Testis (tissue), 3 donors: Measurements from ENCODE around the gene NRXN3. TPM values are rescaled to one million over a fixed set of nuclear protein-coding genes. Genes with fewer than 3 reads are reported as not detected.

Experiments
- DNase-seq: peaks from one replicate; pipeline ENCODE4 v3.0.0-alpha.2; 2019
- H3K27ac ChIP-seq, 2 donors: fragments of 200-600 bp; sonication (generic); one replicate each; pipeline ENCODE4 v1.5.1; 2019
- H3K27me3 ChIP-seq: fragments of 200-600 bp; sonication (generic); one replicate; pipeline ENCODE4 v1.5.1; 2019
- H3K36me3 ChIP-seq: fragments of 200-600 bp; sonication (generic); one replicate; pipeline ENCODE4 v1.5.1; 2017; ENCODE audit warnings: low read depth; ENCODE audit errors: missing control alignments
- H3K4me1 ChIP-seq: fragments of 200-600 bp; sonication (generic); one replicate; pipeline ENCODE4 v1.5.1; 2019
- H3K4me3 ChIP-seq, 2 donors: fragments of 200-600 bp; sonication (generic); one replicate each; pipeline ENCODE4 v1.5.1; 2017 to 2019
- H3K9me3 ChIP-seq: fragments of 200-600 bp; sonication (generic); one replicate; pipeline ENCODE4 v1.5.1; 2017
- POLR2A ChIP-seq: fragments of 450-650 bp; IDR thresholded peaks from one replicate; pipeline ENCODE4 v1.6.1; 2017; ENCODE audit warnings: antibody characterized with exemption, mild to moderate bottlenecking, moderate library complexity
- WGBS, 2 donors: methylation state at CpG; one replicate each; pipeline ENCODE4 v1.1.5; 2018; 5-methylcytosine and 5-hydroxymethylcytosine counted together
- intact Hi-C: fragments of 100-400 bp; cut with DNase I; formaldehyde crosslinking; loops from one replicate; pipeline ENCODE4 v1.15.1; 2023; ENCODE audit warnings: low total_unique reads
- polyA plus RNA-seq: library from polyadenylated mRNA; stranded (reverse); fragments of 350-450 nt; fragmentation: Illumina TruSeq; extraction: RNeasy Lipid Tissue Mini Kit (QIAGEN cat#74804); gene quantifications from one replicate; pipeline ENCODE4 v1.2.3, GENCODE V29; 2014; ENCODE audit warnings: low read depth, low replicate concordance; ENCODE audit not compliant: insufficient read depth
- total RNA-seq, 2 donors: library from RNA; depleted of rRNA; stranded (reverse); fragments of >200 nt; gene quantifications; one replicate each; pipeline ENCODE4 v1.2.3, GENCODE V29; 2016
- TF ChIP-seq, protein P1 (sequence below), 3 experiments: fragments of 450-650 bp in 2 of 3; fragments of 200-600 bp in 1 of 3; sonication (generic) in 1 of 3; IDR thresholded peaks; one replicate each; pipeline ENCODE4 v1.5.1; 2016 to 2019; ENCODE audit warnings: antibody characterized with exemption in 3 of 3, mild to moderate bottlenecking in 2 of 3, moderate library complexity in 1 of 3

The NRXN3 gene
- total and polyA plus RNA-seq, 3 donors from 2014 or later, result 3.5 to 8.0 (median 3.9) TPM

DNA sequence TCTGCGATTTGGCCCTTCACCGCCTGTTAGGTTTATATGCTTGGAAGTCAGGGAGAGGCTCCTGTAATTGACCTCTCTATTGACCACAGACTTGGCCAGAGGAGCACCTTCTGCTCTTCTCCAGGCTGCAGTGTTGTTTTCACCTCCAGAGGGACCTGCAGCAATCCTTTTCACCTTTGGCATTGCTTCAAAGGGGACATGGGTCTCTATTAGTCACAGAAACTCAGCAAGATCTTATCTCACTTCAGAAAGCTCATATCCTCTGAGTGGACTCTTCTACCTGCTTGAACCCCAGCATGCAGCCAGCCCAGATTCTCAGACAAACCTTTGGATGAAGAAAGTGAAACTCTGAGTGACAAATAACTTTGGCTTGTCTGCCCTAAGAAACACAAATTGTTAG, 339.3 kb downstream of the NRXN3 start:
- no peaks in the 10 kb centered on the region for H3K36me3 ChIP-seq
- intact Hi-C loops, result no loop called here
- no peaks in the 10 kb centered on the region for H3K9me3 ChIP-seq
- no peaks in the 10 kb centered on the region for H3K4me1 ChIP-seq
- TF ChIP-seq, protein P1, sequence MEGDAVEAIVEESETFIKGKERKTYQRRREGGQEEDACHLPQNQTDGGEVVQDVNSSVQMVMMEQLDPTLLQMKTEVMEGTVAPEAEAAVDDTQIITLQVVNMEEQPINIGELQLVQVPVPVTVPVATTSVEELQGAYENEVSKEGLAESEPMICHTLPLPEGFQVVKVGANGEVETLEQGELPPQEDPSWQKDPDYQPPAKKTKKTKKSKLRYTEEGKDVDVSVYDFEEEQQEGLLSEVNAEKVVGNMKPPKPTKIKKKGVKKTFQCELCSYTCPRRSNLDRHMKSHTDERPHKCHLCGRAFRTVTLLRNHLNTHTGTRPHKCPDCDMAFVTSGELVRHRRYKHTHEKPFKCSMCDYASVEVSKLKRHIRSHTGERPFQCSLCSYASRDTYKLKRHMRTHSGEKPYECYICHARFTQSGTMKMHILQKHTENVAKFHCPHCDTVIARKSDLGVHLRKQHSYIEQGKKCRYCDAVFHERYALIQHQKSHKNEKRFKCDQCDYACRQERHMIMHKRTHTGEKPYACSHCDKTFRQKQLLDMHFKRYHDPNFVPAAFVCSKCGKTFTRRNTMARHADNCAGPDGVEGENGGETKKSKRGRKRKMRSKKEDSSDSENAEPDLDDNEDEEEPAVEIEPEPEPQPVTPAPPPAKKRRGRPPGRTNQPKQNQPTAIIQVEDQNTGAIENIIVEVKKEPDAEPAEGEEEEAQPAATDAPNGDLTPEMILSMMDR (IDR thresholded peaks at IDR 0.05), result no peak
- TF ChIP-seq POLR2A, result no peak
- WGBS, 2 donors, result 55 to 72% methylated on average over 2 of the region's 2 CpGs
- no peak overlapping the region for H3K27ac ChIP-seq
- DNase-seq, result no peak
- H3K27me3 ChIP-seq, result no peaks in the 10 kb centered on the region
- H3K4me3 ChIP-seq, result no peak overlapping the region

GRCh38 chr14:78512021-78512420, 341.8 kb downstream of the NRXN3 start:
- no peaks in the 10 kb centered on the region for H3K9me3 ChIP-seq
- intact Hi-C loops, result no loop called here
- H3K4me3 ChIP-seq, result no peak overlapping the region
- H3K27ac ChIP-seq, result no peak overlapping the region
- H3K4me1 ChIP-seq, result no peaks in the 10 kb centered on the region
- WGBS, 2 donors, result 89 to 92% methylated on average over 2 of the region's 2 CpGs
- H3K27me3 ChIP-seq, result no peaks in the 10 kb centered on the region
- TF ChIP-seq, protein P1 (IDR thresholded peaks at IDR 0.05), result no peak
- TF ChIP-seq POLR2A, result no peak
- H3K36me3 ChIP-seq, result no peaks in the 10 kb centered on the region
- no peak for DNase-seq

DNA sequence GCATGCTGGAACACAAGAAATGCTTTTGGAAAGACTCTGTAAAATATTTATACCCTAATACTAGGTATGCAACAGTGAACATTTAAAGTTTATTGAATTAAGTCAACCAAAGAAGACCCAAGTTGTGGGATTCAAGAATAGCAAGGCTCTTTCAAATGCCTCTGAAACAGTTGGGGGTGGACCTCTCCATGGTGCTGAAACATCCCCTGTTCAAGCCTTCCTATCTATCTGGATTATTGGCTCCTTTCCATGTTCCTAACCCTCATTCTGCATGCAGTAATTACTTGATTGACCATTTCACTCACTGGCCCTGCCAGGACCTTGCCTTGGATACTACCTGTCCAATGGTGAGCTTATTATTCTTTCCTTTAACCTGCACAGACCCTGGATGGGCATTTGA, 349.7 kb downstream of the NRXN3 start:
- H3K4me3 ChIP-seq, result no peak overlapping the region
- intact Hi-C loops, result no loop called here
- no peaks in the 10 kb centered on the region for H3K27me3 ChIP-seq
- no peak overlapping the region for H3K27ac ChIP-seq
- H3K9me3 ChIP-seq, result no peaks in the 10 kb centered on the region
- peak; percentile 52 for DNase-seq
- H3K4me1 ChIP-seq, result no peaks in the 10 kb centered on the region
- no peak for TF ChIP-seq POLR2A
- TF ChIP-seq, protein P1 (IDR thresholded peaks at IDR 0.05), result no peak
- no peaks in the 10 kb centered on the region for H3K36me3 ChIP-seq

DNA sequence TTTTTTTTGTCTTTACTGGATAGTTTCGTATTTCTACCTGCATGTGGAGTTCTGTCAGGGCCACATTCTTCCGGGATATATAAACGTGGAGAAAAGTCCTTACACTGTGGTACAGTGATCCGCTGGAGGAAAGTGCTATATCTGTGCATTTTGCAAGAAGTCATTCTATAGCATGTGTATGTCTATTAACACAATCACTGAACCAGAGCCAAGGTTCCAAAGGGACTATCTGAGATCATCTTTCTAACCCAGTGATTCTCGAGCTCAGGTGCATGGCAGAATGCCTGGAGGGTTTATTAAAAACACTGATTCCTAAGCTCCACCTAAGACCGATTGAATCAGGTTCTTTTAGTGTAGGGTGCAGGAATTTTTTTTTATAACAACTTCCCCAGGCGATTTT, 354.0 kb downstream of the NRXN3 start:
- intact Hi-C loops, result no loop called here
- Histone ChIP-seq H3K27ac (no peak overlapping the region), H3K36me3 (no peaks in the 10 kb centered on the region), H3K4me3 (no peak overlapping the region), H3K27me3 (no peaks in the 10 kb centered on the region), H3K4me1 (no peaks in the 10 kb centered on the region), H3K9me3 (no peaks in the 10 kb centered on the region)
- no peak for TF ChIP-seq POLR2A
- TF ChIP-seq, protein P1 (IDR thresholded peaks at IDR 0.05), result no peak
- DNase-seq, result no peak
- 67 to 74% methylated on average over 7 of the region's 7 CpGs for WGBS, 2 donors

GRCh38 chr14:78524766-78525165, 354.6 kb downstream of the NRXN3 start:
- TF ChIP-seq POLR2A, result no peak
- TF ChIP-seq, protein P1 (IDR thresholded peaks at IDR 0.05), result no peak
- no peak for DNase-seq
- intact Hi-C loops, result no loop called here
- H3K27me3 ChIP-seq, result no peaks in the 10 kb centered on the region
- H3K27ac ChIP-seq, result no peak overlapping the region
- no peaks in the 10 kb centered on the region for H3K9me3 ChIP-seq
- no peaks in the 10 kb centered on the region for H3K36me3 ChIP-seq
- no peaks in the 10 kb centered on the region for H3K4me1 ChIP-seq
- no peak overlapping the region for H3K4me3 ChIP-seq
- WGBS, 2 donors, result 68 to 73% methylated on average over 5 of the region's 5 CpGs
